Pulmonary artery endothelial cell (primary cell): Measurements from ENCODE around the gene STK10. TPM values are rescaled to one million over a fixed set of nuclear protein-coding genes. Genes with fewer than 3 reads are reported as not detected.
"Not testable (repeated sequence)": the region's sequence is repeated elsewhere in the genome, so short reads cannot be mapped to it uniquely, and the experiment has no call there.

ENCODE experiments used
- DNase-seq: peaks from one replicate; pipeline ENCODE4 v3.0.0-alpha.2; 2011; ENCODE audit warnings: low read depth, low spot score
- total RNA-seq: library from RNA; depleted of rRNA; stranded (reverse); fragments of >200 nt; gene quantifications from 2 replicates; pipeline ENCODE4 v1.2.3, GENCODE V29; 2014

Gene STK10
- total RNA-seq, 1 donor from 2014 or later, result 34.0 TPM

- no peak for DNase-seq
Measured at GRCh38 chr5:172055996-172056395, 132.0 kb downstream of the STK10 start.

- no peak for DNase-seq
Measured at GRCh38 chr5:172055421-172055820, 132.6 kb downstream of the STK10 start.

GRCh38 chr5:172054611-172055153 is 133.3 kb downstream of the STK10 start:
- DNase-seq, result no peak

DNA sequence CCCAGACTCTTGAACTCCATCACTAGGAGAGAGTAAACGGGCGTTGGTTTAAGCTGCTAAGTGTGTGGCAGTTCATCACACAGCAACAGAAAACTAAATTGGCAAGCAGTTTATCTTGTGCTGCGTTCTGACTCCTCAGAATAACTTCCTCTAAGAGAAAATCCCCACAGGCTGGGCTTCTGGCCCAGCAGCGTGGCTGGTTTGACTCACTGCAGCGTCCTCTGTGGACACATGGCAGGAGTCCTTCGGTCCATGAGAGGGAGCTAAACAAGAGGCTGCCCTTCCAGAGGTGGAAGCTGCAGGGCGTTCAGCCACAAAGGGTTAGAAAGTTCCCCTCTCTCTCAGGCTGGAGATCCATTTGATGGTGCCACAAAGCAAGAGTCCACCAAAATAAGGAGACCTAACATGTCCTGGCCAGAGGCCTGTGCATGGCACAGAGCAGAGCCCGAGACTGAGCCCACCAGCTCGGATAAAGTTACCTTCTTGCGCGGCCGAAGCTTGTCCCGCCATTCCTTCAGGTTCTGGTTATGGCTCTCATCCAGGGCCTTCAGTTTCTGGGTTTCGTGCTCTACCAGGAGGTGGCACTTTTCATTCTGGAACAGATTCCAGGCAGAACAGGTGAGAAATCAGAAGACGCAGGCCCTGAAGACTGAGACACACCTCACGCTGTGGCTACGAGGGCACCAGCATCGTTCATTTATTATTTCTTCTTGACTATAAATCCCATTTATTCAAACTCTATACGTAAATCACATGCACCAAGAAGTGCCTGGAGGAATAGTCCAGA is 135.4 kb downstream of the STK10 start:
- DNase-seq, result peak; percentile 32

DNA sequence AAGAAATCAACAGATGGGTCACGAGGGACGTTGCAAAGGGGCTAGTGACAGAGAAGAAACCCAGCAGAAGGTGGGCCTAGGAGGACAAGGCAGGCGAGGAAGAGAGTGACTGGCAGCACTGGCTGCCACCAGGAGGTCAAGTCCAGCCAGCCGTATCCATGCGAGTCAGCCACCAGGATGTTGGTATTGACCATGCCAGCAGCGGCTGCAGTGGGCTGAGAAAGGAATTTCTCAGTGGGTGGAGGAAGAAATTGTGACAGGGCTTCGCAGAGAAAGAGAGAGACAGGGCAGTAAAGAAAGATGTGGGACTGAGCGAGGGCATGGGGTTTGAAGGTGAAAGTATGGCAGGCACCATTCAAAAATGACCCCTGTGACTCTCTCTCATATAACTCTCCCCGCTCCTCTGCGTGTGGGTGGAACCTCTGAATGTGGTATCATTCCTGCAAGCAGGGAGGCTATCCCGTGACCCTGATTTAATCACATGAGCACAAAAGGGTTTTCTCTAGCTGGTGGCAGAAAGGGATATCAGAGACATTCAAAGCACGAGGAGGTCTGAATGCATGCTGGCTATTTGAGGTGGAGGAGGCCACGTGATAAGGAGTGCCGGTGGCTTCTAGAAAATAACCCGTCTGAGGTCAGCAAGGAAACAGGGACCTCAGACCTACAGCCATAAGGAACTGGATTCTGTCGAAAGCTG is 136.2 kb downstream of the STK10 start:
- no peak for DNase-seq

DNA sequence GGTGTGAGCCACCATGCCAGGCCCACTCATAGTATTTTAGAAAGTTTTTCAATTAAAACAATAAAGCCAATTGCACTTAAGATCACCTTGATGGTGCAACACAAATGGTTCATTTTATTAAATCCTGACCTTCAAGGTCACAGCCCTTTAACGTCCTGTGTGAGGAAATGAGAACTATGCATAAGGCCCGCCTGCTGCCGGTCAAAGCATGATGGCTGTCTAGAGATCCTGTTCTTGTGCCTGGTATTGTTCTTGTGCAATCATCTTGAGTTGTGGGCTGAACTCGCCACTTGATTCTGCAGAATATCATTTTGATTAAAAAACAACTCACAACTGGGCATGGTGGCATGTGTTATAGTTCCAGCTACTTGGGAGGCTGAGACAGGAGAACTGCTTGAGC is 137.9 kb downstream of the STK10 start:
- DNase-seq, result no peak

GRCh38 chr5:172049226-172049796 is 138.7 kb downstream of the STK10 start:
- no peak for DNase-seq

- peak; percentile 11 for DNase-seq
Measured at GRCh38 chr5:172048539-172049101, 139.4 kb downstream of the STK10 start.

- DNase-seq, result no peak
Measured at GRCh38 chr5:172048170-172048422, 139.9 kb downstream of the STK10 start.

- DNase-seq, result no peak
Measured at GRCh38 chr5:172046593-172046992, 141.4 kb downstream of the STK10 start.

DNA sequence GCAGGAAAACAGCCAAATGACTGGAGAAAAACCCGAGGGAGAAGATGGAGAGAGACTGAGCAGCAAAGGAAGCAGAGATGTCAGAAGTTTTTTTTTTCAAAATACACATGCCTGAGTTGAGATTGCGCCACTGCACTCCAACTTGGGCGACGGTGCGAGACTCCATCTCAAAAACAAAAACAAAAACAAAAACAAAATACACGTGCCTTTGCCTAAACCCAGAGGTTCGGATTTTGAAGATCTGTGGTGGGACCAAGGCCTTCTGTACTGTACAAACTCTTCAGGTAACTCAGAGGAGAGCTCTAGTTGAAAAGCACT is 142.8 kb downstream of the STK10 start:
- no peak for DNase-seq

- DNase-seq, result no peak
Measured at GRCh38 chr5:172044631-172045314, 143.3 kb downstream of the STK10 start.

GRCh38 chr5:172043865-172044264 is 144.2 kb downstream of the STK10 start:
- no peak for DNase-seq

DNA sequence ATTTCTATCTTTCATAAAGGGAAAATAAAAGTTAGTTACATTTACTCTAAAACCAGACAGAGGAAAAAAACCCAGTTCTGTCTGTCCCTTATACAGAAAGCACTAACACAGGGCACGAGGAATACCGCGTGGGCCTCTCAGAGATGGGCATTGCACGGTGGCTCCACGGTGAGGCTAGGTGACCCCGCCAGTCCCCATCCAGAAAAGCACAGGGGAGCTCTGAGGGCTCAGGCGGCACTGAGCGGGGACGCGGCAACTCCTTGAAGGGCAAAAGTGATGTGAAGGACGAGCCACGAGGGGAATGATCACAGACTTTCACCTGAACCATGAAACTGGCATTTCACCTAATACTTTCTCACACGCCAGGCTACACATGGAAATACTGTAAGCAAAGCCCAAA is 145.8 kb downstream of the STK10 start:
- no peak for DNase-seq

GRCh38 chr5:172038167-172038566 is 149.9 kb downstream of the STK10 start:
- DNase-seq, result no peak

DNA sequence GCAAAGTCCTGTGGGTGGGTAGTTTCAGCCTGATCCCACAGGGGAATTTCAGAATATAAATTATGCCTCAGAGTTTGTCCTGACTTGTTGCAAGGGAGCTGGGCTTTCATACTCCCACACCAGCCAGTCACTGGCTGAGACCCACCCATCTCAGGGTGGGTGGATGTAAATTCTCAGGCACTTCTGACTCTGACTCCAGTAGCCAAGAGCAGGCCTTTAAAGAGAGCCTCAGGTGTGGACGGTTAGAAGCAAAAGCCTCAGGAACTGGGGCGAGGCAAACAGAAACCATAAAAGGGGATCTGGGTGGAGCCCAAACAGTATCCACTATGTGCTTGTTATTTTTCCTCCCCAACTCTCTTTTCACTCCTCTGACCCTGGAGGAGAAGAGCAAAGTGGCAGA is 153.0 kb downstream of the STK10 start:
- no peak for DNase-seq

DNA sequence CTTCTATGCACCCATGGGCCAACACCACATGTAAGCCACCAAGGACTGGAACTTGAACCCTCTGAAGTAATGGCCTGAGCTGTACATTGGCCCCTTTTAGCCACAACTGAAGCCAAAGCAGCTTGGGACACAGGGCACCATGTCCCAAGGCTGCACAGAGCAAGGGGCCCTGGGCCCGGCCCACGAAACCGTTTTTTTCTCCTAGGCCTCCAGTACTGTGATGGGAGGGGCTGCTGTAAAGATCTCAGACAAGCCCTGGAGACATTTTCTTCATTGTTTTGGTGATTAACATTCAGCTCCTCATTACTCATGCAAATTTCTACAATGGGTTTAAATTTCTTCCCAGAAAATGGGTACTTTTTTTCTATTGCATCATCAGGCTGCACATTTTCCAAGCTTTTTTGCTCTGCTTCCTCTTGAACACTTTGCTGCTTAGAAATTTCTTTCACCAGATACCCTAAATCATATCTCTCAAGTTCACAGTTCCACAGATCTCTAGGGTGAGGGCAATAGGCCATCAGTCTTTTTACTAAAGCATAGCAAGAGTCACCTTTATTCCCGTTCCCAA is 156.0 kb downstream of the STK10 start:
- no peak for DNase-seq

- no peak for DNase-seq
Measured at GRCh38 chr5:172029876-172030275, 158.1 kb downstream of the STK10 start.

DNA sequence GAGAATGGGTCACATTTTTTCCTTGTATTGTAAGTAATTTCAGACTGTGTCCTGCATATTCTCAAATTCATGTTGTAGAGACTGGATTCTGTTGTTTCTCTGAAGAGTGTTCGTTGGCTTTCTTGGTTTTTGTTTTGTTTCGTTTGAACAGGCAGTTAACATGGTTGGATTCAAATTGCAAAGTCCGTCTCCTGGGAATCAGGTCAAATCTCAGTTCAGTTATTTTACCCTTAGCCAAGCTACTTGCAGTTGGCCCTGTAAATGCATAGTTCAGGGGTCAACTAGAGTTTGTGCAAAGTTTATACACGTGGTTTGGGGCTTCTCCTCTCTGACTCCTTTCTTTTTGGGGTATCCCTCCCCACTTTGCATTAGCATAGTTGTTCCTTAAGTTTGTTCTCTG is 159.9 kb downstream of the STK10 start:
- no peak for DNase-seq

DNA sequence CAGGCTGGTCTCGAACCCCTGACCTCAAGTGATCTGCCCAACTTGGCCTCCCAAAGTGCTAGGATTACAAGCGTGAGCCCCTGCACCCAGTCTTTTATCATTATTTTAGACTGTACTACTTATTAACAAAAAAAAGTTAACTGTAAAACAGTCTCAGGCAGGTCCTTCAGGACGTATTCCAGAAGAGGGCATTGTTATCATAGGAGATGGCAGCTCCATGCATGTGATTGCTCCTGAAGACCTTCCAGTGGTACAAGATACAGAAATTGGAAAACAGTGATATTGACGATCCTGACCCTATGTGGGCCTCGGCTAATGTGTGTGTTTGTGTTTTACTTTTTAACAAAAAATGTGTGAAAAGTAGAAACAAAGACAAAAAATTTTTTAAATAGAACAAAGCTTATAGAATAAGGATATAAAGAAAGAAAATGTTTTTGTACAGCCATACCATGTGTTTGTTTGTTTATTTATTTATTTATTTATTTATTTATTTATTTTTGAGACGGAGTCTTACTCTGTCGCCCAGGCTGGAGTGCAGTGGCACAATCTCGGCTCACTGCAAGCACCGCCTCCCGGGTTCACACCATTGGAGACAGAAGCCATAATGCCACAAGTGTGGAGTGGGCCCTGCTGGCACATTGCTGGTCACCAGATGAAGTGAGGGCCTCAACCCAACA is 167.8 kb downstream of the STK10 start:
- DNase-seq, result not testable (repeated sequence)

DNA sequence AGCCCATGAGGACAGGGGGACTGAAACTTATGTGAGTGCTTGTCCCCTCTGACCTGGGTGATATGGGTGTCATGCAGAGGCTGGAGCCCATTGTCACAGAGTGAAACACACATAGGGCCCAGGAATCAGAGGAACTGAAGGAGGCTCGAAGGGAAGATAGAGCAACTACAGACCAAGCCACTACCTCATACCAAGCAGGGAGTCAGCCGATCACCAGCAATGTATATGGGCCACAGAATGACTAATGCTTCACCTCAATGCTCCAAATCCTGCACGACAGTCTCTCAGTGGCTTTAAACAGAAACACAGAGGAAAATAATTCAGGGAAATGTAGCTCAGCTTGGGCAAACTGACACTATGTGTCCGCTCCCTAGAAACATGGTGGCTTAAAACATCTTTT is 172.7 kb downstream of the STK10 start:
- DNase-seq, result no peak
